Right forelimb (tissue), 1 donor: ENCODE results near the gene ADAT3.

Experiments used
- DNase-seq: peaks from one replicate; pipeline ENCODE4 v3.0.0-alpha.2; 2018

ADAT3 gene

GRCh38 chr19:1962674-1963073 is 57.5 kb downstream of the ADAT3 start:
- no peak for DNase-seq
